Fibroblast of skin of left quadriceps (primary cell): ENCODE measurements around the gene PACRG.

Experiments used
- DNase-seq, 2 experiments: peaks; one replicate each; pipeline ENCODE4 v3.0.0-alpha.2; 2013; ENCODE audit warnings: low read depth in 2 of 2

PACRG gene

GRCh38 chr6:163176097-163176496 lies 448.3 kb downstream of the PACRG start:
- DNase-seq = no peak

GRCh38 chr6:163177007-163177406 lies 449.2 kb downstream of the PACRG start:
- no peak for DNase-seq

GRCh38 chr6:163177892-163178420 lies 450.2 kb downstream of the PACRG start:
- DNase-seq = no peak

- no peak for DNase-seq
Measured at GRCh38 chr6:163179061-163179460, 451.3 kb downstream of the PACRG start.

GRCh38 chr6:163179721-163180120 lies 451.9 kb downstream of the PACRG start:
- no peak for DNase-seq

GRCh38 chr6:163180874-163181541 lies 453.2 kb downstream of the PACRG start:
- DNase-seq = peak; percentile 13 to 20

- no peak for DNase-seq
Measured at GRCh38 chr6:163181666-163182180, 453.9 kb downstream of the PACRG start.

- DNase-seq = no peak
Measured at GRCh38 chr6:163182696-163183095, 454.9 kb downstream of the PACRG start.

GRCh38 chr6:163183806-163184205 lies 456.0 kb downstream of the PACRG start:
- peak; percentile 4 for DNase-seq

GRCh38 chr6:163185744-163186143 lies 458.0 kb downstream of the PACRG start:
- DNase-seq = no peak

- DNase-seq = no peak
Measured at GRCh38 chr6:163186527-163186926, 458.8 kb downstream of the PACRG start.

- DNase-seq = no peak
Measured at GRCh38 chr6:163187201-163187600, 459.4 kb downstream of the PACRG start.

GRCh38 chr6:163187606-163188005 lies 459.8 kb downstream of the PACRG start:
- DNase-seq = no peak

- DNase-seq = no peak
Measured at GRCh38 chr6:163188746-163189145, 461.0 kb downstream of the PACRG start.

GRCh38 chr6:163189609-163190008 lies 461.8 kb downstream of the PACRG start:
- DNase-seq = no peak

GRCh38 chr6:163190786-163191185 lies 463.0 kb downstream of the PACRG start:
- no peak for DNase-seq

GRCh38 chr6:163191704-163192537 lies 464.1 kb downstream of the PACRG start:
- DNase-seq = no peak

- DNase-seq = no peak
Measured at GRCh38 chr6:163192591-163192990, 464.8 kb downstream of the PACRG start.

GRCh38 chr6:163193326-163193725 lies 465.6 kb downstream of the PACRG start:
- DNase-seq = no peak

- DNase-seq = no peak
Measured at GRCh38 chr6:163195721-163196691, 468.2 kb downstream of the PACRG start.

GRCh38 chr6:163197839-163198238 lies 470.1 kb downstream of the PACRG start:
- no peak for DNase-seq

- no peak for DNase-seq
Measured at GRCh38 chr6:163198396-163198795, 470.6 kb downstream of the PACRG start.
